Fibroblast of skin of right biceps (primary cell): ENCODE measurements around the gene C18orf32.
"Not testable (repeated sequence)": the region's sequence is repeated elsewhere in the genome, so short reads cannot be mapped to it uniquely, and the experiment has no call there.

ENCODE experiments used
- DNase-seq: peaks from one replicate; pipeline ENCODE4 v3.0.0-alpha.2; 2013

The C18orf32 gene

DNA sequence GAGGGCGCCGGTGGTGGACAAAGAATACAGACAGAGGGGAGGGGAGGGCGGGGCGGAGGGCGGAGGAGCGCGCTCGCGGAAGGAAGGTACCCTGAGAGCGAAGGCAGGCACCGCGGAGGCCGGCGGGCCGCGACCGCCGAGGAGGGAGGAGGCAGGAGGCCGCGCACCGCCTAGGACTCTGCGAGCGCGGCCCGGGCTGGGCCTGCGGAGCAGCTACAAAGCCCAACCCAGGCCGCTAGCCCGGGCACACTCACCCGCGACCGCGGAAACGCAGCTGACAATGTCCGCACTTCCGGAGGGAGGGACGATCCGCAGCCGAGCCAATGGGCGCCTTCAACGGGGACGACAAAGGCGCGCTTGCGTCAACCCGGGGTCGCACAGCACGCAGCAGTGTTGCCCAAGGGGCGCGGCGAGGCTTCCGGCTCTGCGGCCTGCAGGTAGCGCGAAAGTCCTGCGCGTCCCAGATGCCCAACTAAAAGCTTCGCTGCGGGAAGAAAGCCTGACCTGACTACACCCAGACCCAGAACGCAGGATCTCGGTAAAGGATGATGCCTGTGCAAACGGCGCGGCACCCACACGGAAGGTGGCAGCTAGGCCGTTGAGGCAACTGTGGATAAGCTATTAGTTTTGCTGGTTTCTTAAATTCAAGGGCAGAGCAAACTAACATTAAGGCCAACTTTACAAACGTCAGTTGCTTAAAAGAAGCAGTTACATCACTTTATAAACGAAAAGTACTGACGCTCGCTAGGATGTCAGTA, at the start of gene C18orf32:
Gene C18orf32, minus strand, starts transcription at position 282 of the 758 bp plus-strand sequence. CDS start 3,486 bp downstream, outside the sequence.
- peak; percentile 94 for DNase-seq

- DNase-seq = no peak
These were observed 48.0 kb upstream of the C18orf32 start for GRCh38 chr18:49534846-49535601.

DNA sequence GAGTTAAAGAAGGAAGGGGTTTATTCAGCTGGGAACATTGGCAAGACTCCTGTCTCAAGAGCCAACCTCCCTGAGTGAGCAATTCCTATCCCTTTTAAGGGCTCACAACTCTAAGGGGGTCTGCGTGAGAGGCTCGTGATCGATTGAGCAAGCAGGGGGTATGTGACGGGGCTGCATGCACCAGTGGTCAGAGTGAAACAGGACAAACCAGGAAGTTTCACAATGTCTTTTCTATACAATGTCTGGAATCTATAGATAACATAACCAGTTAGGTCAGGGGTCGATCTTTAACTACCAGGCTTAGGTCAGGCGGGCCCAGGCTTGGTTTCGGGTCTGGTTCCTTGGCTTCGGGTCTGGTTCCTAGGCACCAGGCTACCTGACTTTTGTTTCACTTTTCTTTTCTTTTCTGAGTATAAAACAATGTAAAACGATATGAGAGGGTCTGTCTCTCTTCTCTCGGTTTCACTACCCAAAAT, 44.7 kb upstream of the C18orf32 start:
- DNase-seq = no peak

- no peak for DNase-seq
These were observed 42.6 kb upstream of the C18orf32 start for GRCh38 chr18:49529596-49529995.

GRCh38 chr18:49527631-49528327, 40.7 kb upstream of the C18orf32 start:
- no peak for DNase-seq

- DNase-seq = no peak
These were observed 38.9 kb upstream of the C18orf32 start for GRCh38 chr18:49525981-49526380.

DNA sequence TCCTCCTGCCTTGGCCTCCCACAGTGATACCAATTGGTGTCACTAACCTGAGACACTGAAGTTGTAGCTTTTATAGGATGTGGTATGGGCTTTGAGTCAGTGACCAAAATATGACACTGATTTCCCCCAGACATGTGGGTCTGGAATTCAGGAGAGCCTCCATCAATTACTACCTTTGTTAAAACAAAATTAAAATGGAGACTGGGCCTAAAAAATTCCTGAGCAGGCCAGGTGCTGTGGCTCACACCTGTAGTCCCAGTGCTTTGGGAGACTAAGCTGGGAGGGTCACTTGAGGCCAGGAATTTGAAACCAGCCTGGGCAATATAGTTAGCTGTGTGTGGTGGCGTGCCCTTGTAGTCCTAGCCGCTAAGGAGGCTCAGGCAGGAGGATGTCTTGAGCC, 37.9 kb upstream of the C18orf32 start:
- DNase-seq = no peak

- no peak for DNase-seq
These were observed 37.3 kb upstream of the C18orf32 start for GRCh38 chr18:49524349-49524748.

DNA sequence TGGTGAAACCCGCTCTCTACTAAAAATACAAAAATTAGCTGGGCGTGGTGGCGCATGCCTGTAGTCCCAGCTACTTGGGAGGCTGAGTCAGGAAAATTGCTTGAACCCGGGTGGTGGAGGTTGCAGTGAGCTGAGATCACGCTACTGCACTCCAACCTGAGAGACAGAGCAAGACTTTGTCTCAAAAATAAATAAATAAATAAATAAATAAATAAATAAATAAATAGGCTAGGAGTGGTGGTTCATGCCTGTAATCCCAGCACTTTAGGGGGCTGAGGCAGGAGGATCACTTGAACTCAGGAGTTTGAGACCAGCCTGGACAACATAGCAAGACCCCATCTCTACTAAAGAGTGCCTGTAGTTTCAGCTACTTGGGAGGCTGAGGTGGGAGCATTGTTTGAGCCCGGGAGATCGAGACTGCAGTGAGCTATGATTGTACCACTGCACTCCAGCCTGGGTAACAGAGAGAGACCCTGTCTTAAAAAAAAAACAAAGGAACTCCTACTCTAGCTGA, 36.6 kb upstream of the C18orf32 start:
- not testable (repeated sequence) for DNase-seq

DNA sequence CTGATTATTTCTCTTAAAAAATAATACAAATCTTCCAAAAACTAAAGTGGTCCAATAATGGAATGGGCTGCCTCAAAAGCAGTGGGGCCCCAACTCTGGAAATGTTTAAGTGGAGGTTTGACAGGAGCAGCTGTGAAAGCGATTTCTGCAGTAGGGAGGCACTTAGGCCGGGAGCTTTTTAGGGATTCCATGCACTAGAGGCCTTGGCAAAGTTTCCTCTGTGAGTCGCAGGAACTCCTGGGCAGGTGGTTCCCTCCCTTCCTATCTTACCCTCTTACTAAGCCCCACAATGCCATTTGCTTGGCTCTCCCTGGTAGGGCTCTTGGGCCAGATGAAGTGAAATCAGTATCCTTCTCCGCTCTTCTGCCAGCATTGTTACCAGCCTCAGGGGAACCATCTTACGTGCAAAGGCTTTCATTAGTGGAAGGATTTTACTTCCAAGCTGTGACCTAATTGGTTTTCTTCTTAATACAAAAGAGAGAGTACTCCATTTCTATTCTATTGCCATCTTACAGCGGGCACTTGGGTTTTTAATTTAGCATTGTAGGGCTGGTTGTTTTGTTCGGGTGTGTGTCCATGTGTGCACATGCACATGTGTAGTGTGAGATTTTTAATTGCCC, 34.3 kb upstream of the C18orf32 start:
- DNase-seq = no peak

GRCh38 chr18:49520661-49521145, 33.7 kb upstream of the C18orf32 start:
- peak; percentile 57 for DNase-seq

DNA sequence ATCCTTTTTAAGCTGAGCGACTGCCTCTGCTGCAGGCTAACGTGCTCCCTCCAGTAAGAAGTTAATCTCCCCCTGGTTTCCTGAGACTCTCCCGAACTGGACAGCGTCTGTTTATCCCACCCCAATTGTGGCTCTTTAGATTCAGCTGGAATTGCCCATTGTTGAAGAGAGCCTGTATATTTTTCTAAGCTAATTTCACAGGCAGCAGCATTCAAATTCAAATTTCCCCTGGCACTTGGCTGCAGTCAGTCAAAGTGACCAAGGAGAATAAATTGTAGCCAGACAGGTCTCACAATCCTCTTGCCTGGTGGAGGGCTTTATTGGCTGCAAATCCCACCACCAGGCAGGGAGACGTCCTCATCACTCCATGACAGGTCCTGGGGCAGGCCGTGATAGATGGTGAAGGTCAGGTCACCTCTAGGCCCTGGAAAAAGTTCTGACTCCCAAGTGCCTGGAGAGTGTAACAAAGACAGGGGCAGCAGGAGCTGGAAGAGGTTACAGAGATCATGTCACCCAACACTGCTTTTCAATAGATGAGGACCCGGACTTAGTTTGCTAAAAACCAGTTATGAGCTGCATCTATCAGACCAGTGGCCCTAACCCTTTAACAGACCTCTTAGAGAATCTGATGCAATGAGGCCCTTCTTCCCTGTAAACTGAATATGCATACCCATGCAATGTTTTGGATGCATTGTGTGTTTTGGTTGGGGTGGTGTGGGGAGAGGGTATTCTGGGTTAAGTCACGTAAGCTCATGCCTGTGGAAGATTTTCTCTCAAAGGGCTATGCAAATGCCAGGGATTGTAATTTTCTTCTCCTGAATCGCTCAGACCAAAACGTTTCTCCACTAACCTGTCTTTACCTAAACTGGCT, 32.3 kb upstream of the C18orf32 start:
- no peak for DNase-seq

- no peak for DNase-seq
These were observed 30.4 kb upstream of the C18orf32 start for GRCh38 chr18:49517483-49517882.

DNA sequence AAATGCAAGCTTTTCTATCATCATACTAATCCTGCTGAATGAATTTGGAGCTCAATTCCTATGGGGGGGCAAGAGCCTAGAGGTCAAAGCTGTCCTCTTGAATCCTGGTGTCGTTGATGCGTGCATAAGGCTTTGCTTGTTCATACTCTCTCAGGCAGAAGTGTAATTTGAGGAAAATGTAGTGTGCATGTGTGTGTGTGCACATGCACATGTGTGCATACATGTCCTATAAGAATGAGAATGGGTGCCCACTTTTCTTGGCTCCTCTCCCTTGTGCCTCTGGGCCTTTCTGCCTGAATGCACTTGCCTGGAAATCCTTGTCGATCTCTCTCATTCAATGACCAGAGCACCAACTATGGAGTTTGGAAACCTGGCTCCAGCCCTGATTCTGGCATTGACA, 28.5 kb upstream of the C18orf32 start:
- DNase-seq = no peak

DNA sequence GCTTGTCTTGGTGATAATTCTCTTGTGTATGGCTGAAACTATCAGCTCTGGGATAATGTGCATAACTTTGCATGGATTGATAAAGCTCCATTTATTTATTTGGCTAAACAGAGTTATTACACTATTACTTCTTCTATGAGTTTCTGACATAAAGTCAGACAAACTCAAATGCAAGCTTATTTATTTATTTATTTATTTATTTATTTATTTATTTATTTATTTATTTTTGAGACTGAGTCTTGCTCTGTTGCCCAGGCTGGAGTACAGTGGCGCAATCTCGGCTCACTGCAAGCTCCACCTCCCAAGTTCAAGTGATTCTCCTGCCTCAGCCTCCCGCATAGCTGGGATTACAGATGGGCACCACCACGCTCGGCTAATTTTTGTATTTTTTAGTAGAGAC, 28.0 kb upstream of the C18orf32 start:
- not testable (repeated sequence) for DNase-seq

DNA sequence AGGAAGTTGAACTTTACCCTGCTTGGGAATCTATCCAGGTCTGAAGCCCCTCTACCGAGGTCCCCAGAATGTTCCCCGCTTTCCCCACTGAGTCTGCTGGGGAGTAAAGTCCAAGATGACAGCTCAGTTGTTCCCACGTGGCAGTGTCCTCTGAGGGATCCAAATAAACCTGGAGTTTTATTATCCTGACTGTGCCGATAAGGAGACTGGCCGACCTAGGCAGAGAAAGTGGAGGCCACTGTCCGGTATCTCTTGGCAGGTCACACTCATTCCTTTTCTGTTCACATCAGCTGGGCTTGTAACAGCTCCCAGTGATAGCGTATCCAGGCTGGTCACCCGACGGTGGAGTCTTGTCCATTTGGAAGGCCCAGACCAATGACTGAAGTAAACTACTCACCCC, 27.5 kb upstream of the C18orf32 start:
- DNase-seq = no peak

DNA sequence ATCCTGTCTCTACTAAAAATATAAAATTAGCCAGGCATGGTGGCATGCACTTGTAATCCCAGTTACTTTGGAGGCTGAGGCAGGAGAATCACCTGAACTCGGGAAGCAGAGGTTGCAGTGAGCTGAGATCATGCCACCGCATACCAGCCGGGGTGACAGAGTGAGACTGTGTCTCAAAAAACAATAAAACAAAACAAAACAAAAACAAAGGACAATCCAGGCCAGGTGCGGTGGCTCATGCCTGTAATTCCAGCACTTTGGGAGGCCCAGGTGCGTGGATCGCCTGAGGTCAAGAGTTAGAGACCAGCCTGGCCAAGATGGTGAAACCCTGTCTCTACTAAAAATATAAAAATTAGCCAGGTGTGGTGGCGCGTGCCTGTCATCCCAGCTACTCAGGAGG, 25.8 kb upstream of the C18orf32 start:
- not testable (repeated sequence) for DNase-seq

GRCh38 chr18:49510393-49511115, 23.5 kb upstream of the C18orf32 start:
- peak; percentile 48 for DNase-seq

DNA sequence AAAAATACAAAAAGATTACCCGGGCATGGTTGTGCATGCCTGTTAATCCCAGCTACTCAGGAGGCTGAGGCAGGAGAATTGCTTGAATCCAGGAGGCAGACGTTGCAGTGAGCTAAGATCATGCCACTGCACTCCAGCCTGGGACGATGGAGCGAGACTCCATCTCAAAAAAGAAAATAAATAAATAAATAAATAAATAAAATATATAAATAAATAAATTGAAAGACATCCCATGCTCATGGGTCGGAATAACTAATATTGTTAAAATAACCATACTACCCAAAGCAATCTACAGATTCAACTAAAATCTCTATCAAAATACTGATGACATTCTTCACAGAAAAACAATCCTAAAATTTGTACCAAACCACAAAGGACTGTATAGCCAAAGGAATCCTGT, 19.4 kb upstream of the C18orf32 start:
- DNase-seq = not testable (repeated sequence)

GRCh38 chr18:49503931-49504330, 16.9 kb upstream of the C18orf32 start:
- no peak for DNase-seq
